ENCODE measurements around the gene ZNF469. TPM values are rescaled to one million over a fixed set of nuclear protein-coding genes. Genes with fewer than 3 reads are reported as not detected.
A peak's percentile ranks its signal among the peaks of the same experiment; 100 is the strongest.

The ZNF469 gene
- total RNA-seq, 1 donor = 8.3 TPM

GRCh38 chr16:88378836-88379693 is 3.7 kb upstream of the ZNF469 start:
- H2AFZ ChIP-seq (ENCODE audit: low read length) = no peak overlapping the region

GRCh38 chr16:88379694-88380040 is 3.1 kb upstream of the ZNF469 start:
- H3K27ac ChIP-seq (ENCODE audit: low read depth, low read length) = no peak overlapping the region
- peak; percentile 53 for DNase-seq (ENCODE audit: insufficient read length, low spot score, missing footprints)
- no peak overlapping the region for H2AFZ ChIP-seq (ENCODE audit: low read length)
- H4K20me1 ChIP-seq (ENCODE audit: insufficient read depth, low read length) = no peaks in the 10 kb centered on the region
- H3K9me3 ChIP-seq (ENCODE audit: low read depth, low read length) = no peaks in the 10 kb centered on the region
- H3K4me3 ChIP-seq (ENCODE audit: insufficient read depth, low read length) = no peak overlapping the region
- no peaks in the 10 kb centered on the region for H3K27me3 ChIP-seq (ENCODE audit: insufficient read depth, low read length)
- TF ChIP-seq CTCF (IDR thresholded peaks at IDR 0.05; ENCODE audit: extremely low read depth, low read depth, low read length) = no peak
- H3K4me2 ChIP-seq (ENCODE audit: insufficient read depth, low read length) = no peak overlapping the region
- peaks cover 6% of the 10 kb centered on the region for H3K4me1 ChIP-seq (ENCODE audit: insufficient read depth, low read length)
- peaks cover 10% of the 10 kb centered on the region for H3K79me2 ChIP-seq (ENCODE audit: insufficient read depth, low read length)
- H3K36me3 ChIP-seq (ENCODE audit: insufficient read depth, low read length) = no peaks in the 10 kb centered on the region

More at GRCh38 chr16:88378836-88379693, 3.7 kb upstream of the ZNF469 start:
- Histone ChIP-seq H4K20me1 (ENCODE audit: insufficient read depth, low read length) (no peaks in the 10 kb centered on the region), H3K9me3 (ENCODE audit: low read depth, low read length) (no peaks in the 10 kb centered on the region), H3K4me2 (ENCODE audit: insufficient read depth, low read length) (no peak overlapping the region), H3K27me3 (ENCODE audit: insufficient read depth, low read length) (no peaks in the 10 kb centered on the region), H3K36me3 (ENCODE audit: insufficient read depth, low read length) (no peaks in the 10 kb centered on the region), H3K4me3 (ENCODE audit: insufficient read depth, low read length) (no peak overlapping the region), H3K27ac (ENCODE audit: low read depth, low read length) (no peak overlapping the region), H3K79me2 (ENCODE audit: insufficient read depth, low read length) (peaks cover 4% of the 10 kb centered on the region), H3K4me1 (ENCODE audit: insufficient read depth, low read length) (peaks cover 3% of the 10 kb centered on the region)
- TF ChIP-seq CTCF (IDR thresholded peaks at IDR 0.05; ENCODE audit: extremely low read depth, low read depth, low read length) = no peak
- DNase-seq (ENCODE audit: insufficient read length, low spot score, missing footprints) = peak; percentile 63

- TF ChIP-seq CTCF (IDR thresholded peaks at IDR 0.05; ENCODE audit: extremely low read depth, low read depth, low read length) = no peak
- H3K4me2 ChIP-seq (ENCODE audit: insufficient read depth, low read length) = no peak overlapping the region
- H3K9me3 ChIP-seq (ENCODE audit: low read depth, low read length) = no peaks in the 10 kb centered on the region
These were observed 2.7 kb upstream of the ZNF469 start for GRCh38 chr16:88380099-88380498.

DNA sequence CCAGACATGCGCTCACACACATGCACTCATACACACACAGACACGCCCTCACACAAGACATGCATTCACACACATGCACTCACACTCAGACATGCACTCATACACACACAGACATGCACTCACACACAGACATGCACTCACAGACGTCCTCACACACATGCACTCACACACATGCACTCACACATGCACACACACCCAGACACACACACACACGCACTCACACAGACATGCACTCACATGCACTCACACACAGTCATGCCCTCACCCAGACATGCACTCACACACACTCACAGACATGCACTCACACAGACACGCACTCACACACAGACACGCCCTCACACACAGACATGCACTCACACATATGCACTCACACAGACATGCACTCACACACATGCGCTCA is 2.1 kb upstream of the ZNF469 start:
- no peaks in the 10 kb centered on the region for H3K9me3 ChIP-seq (ENCODE audit: low read depth, low read length)
- H3K79me2 ChIP-seq (ENCODE audit: insufficient read depth, low read length) = peaks cover 19% of the 10 kb centered on the region
- DNase-seq (ENCODE audit: insufficient read length, low spot score, missing footprints) = peak; percentile 58
- no peak overlapping the region for H2AFZ ChIP-seq (ENCODE audit: low read length)
- no peaks in the 10 kb centered on the region for H4K20me1 ChIP-seq (ENCODE audit: insufficient read depth, low read length)
- no peak overlapping the region for H3K4me2 ChIP-seq (ENCODE audit: insufficient read depth, low read length)
- H3K4me3 ChIP-seq (ENCODE audit: insufficient read depth, low read length) = no peak overlapping the region
- H3K36me3 ChIP-seq (ENCODE audit: insufficient read depth, low read length) = no peaks in the 10 kb centered on the region
- H3K4me1 ChIP-seq (ENCODE audit: insufficient read depth, low read length) = peaks cover 6% of the 10 kb centered on the region
- TF ChIP-seq CTCF (IDR thresholded peaks at IDR 0.05; ENCODE audit: extremely low read depth, low read depth, low read length) = no peak
- no peak overlapping the region for H3K27ac ChIP-seq (ENCODE audit: low read depth, low read length)
- no peaks in the 10 kb centered on the region for H3K27me3 ChIP-seq (ENCODE audit: insufficient read depth, low read length)

More at GRCh38 chr16:88380099-88380498, 2.7 kb upstream of the ZNF469 start:
- H2AFZ ChIP-seq (ENCODE audit: low read length) = no peak overlapping the region
- no peaks in the 10 kb centered on the region for H3K36me3 ChIP-seq (ENCODE audit: insufficient read depth, low read length)
- no peak overlapping the region for H3K4me3 ChIP-seq (ENCODE audit: insufficient read depth, low read length)
- peaks cover 6% of the 10 kb centered on the region for H3K4me1 ChIP-seq (ENCODE audit: insufficient read depth, low read length)
- H3K27ac ChIP-seq (ENCODE audit: low read depth, low read length) = no peak overlapping the region
- no peaks in the 10 kb centered on the region for H3K27me3 ChIP-seq (ENCODE audit: insufficient read depth, low read length)
- H3K79me2 ChIP-seq (ENCODE audit: insufficient read depth, low read length) = peaks cover 14% of the 10 kb centered on the region
- no peaks in the 10 kb centered on the region for H4K20me1 ChIP-seq (ENCODE audit: insufficient read depth, low read length)
- peak; percentile 18 for DNase-seq (ENCODE audit: insufficient read length, low spot score, missing footprints)
